Measurements from ENCODE around the gene AFF3.

DNA sequence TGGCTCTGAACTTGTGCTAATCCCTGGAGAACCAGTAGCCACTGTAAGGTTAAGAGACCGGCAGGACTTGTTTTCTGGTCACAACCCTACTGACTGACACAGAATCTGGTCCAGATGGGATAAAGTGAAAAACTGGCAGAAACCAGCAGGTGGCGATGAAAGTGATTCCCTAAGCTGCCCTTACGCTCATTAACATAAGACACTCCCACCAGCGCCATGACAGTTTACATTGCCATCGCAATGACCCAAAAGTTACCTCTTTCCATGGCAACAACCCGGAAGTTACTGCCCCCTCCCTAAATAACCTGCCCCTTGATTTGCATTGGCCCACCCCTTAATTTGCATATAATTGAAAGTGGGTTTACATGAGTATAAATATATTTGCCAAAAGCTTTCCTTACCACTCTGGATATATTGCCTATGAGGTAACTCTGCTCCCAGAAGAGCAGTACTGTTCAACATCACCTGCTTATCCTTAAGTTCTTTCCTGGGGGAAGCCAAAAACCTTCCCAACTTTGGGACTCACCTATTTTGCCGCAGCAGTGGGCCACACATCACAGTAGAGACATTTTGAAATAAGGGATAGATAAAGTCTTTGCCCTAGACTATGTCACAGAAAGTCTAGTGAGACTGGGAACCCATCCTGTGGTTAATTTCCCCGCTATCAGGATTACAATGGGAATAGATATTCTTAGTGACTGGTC, 35.8 kb upstream of the AFF3 start:
- TF ChIP-seq CTCF (IDR thresholded peaks at IDR 0.05), result peak in 4 of 7 experiments; percentile 15 to 22 (median 21)
- no peak for TF ChIP-seq POLR2A (IDR thresholded peaks at IDR 0.05)

All from stomach (tissue), 4 donors.